Limb (tissue), 2 donors: Measurements from ENCODE around the gene ST8SIA5.

Source experiments
- DNase-seq, 2 donors: peaks; one replicate each; pipeline ENCODE4 v3.0.0-alpha.2; 2016; ENCODE audit errors: extremely low spot score in 2 of 2

The ST8SIA5 gene

GRCh38 chr18:46630160-46630559 is 126.7 kb downstream of the ST8SIA5 start:
- DNase-seq: no peak

GRCh38 chr18:46629361-46629760 is 127.5 kb downstream of the ST8SIA5 start:
- DNase-seq: no peak

GRCh38 chr18:46628206-46628605 is 128.6 kb downstream of the ST8SIA5 start:
- no peak for DNase-seq

GRCh38 chr18:46627136-46627535 is 129.7 kb downstream of the ST8SIA5 start:
- no peak for DNase-seq

- DNase-seq: no peak
Observed at GRCh38 chr18:46625069-46625468, 131.8 kb downstream of the ST8SIA5 start.

GRCh38 chr18:46624127-46624526 is 132.7 kb downstream of the ST8SIA5 start:
- no peak for DNase-seq

GRCh38 chr18:46623541-46623940 is 133.3 kb downstream of the ST8SIA5 start:
- DNase-seq: no peak

GRCh38 chr18:46622999-46623398 is 133.9 kb downstream of the ST8SIA5 start:
- no peak for DNase-seq

- DNase-seq: no peak
Observed at GRCh38 chr18:46622451-46622850, 134.4 kb downstream of the ST8SIA5 start.

- no peak for DNase-seq
Observed at GRCh38 chr18:46621871-46622270, 135.0 kb downstream of the ST8SIA5 start.

- DNase-seq: no peak
Observed at GRCh38 chr18:46621111-46621766, 135.6 kb downstream of the ST8SIA5 start.

- no peak for DNase-seq
Observed at GRCh38 chr18:46619559-46619958, 137.3 kb downstream of the ST8SIA5 start.
